ENCODE results near the gene MOB3A.

Gene MOB3A

DNA sequence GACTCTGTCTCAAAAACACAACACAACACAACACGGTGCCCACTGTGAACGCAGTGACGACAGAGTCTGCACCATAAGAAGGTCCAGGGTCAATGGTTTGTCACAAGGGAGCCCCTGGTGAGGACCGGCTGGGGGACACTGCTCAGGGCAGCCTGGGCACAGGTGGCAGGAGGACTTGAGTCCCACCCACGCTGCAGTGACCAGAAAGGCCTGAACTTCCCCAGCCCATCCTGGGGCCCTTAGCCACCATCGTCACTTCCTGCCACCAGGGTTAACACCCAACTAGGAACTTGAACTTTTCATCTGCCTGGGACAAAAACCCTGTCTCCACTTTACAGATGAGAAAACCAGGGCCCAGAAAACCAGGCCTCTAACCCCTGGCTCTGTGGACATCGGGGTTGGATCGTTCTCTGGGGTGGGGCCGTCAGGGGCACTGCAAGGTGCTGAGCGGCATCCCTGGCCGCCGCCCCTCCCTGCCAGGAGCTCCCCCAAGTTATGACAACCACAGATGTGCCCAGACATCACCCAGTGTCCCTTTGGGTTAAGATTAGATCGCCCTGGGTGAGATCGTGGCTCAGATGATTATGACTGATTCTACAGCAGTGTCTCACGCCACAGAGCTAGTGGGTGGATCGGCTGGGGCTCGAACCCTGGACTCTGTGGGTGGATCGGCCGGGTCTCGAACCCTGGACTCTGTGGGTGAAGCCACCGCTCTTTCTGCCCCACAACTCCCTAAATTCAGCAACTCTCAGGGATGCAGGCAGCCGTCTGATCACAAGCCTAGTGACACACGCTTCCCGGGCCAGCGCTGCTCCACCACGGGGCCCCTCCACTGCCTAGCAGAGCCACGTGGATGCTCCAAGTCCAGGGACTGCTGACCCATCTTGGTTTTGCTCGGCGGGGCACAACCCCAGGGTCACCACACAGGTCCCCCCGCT is 14.0 kb downstream of the MOB3A start:
- DNase-seq = peak; percentile 70 to 72

DNA sequence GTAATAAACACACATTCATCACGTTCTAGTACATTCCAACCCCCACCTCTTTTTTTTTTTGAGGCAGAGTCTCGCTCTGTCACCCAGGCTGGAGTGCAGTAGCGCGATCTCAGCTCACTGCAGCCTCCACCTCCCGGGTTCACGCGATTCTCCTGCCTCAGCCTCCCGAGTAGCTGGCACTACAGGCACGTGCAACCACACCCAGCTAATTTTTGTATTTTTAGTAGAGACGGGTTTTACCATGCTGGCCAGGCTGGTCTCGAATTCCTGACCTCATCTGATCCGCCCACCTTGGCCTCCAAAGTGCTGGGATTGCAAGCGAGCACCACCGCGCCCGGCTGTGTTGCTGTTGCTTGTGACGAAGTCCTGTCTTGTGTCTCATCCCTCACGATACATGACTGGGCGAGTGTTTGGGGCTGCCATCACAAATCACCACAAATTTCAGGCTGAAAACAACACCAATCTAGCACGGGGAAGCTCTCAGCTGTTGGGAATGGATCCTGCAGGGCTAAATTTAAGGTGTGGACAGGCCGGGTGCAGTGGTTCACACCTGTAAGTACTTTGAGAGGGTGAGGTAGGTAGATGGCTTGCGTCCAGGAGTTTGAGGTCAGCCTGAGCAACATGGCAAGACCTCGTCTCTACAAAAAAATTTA is 15.7 kb downstream of the MOB3A start:
- DNase-seq = no peak

DNA sequence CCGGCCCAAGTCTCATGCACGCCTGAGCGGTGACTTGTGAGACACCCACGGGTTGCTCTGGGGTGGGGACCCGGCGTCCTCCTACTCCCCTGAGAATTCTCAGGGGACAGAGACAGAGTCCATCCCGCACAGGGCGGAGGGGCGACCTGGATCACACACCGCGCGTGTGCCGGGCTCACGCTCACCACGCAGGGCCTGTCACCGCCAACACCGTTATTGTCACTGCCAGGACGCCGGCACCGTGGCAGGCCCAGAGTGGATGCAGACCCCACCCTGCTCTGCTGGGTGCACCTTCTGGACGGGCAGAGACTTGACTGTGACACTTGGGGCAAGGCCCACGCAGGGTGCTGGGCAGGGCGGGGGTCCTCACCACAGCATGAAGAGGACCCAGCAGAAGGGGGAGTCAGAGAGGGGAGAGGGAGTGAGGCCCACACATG is 16.2 kb downstream of the MOB3A start:
- no peak for DNase-seq

DNA sequence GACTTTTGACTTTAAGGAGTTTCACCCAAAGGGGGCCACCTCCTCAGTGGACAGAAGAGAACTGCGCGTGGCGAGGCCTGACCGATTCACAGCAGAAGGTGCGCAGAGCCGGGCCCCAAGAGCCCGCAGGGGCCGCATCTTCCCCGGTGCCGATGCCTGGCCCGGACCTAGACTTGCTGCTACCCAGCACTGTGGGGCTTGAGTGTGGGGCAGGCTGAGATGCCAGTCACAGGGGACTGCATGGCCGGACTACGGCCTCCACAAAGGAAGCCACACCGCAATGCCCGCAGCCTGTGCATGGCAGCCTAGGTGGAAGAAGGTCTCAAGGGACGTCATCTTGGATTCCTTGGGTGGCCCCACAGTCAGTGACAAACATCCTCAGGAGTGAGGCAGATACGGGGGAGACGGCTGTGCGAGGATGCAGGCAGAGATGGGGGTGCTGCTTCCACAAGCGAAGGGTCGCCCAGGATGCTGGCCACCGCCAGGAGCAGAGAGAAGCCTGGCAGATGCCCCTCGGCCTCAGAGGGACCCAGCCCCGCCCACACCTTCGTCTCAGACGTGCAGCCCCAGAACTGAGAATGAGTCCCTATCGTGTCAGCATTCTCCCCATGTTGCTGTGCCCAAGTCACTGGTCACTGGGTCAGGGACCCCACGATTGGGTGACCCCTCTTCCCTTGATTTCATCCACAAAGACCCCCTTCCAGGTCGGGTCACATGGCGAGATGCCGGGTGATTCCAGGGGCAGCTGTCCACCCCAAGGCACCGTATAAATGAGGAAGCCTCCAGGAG is 16.9 kb downstream of the MOB3A start:
- no peak for DNase-seq

DNA sequence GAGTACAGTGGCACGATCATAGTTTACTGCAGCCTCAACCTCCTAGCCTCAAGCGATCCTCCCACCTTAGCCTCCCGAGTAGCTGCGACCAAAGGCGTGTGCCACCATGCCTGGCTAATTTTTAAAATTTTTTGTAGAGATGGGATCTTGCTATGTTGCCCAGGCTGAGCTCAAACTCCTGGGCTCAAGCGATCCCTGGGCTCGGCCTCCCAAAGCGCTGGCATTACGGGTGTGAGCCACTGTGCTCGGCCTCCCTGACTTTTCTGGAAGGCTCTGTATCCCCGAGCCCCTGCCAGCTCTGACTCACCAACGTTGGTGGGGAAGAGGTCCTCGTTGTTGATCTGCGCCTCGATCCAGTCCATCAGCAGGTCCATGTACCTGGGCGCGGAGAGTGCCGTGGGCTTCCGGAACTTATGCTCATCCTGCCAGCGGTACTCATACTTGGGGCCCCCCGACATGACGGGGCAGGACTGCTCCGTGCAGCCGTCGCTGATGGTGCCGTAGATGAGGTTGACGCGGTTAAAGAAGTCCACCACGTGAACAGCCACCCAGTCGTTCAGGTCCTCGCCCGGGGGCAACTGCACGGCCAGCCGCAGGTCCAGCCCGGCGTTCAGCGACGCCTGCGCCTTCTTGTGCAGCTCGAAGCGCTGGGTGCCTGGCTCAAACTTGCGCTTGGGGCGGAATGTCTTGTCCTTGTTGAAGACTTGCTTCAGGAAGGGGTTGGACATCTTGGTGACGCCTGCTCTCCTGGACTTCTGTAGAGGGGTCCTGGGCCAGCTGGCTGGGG is 18.1 kb downstream of the MOB3A start:
- no peak for DNase-seq

DNA sequence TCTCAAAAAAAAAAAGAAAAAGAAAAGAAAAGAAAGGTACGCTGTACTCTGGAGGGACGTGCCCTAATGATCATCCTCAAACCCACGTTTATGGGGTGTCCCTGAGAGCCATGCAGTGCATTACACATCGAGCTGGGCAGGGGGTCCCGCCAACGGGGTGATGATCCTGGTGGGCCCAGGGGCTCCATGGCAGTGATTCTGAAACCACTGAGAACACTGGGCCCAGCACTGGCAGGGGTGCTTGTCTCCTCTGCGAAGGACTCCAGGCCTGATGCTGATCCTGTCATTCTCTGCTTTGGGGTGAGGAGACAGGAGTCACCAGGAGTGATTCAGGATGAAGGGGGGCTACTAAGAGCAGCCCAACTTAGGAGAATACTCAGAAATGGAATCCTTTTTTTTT is 18.7 kb downstream of the MOB3A start:
- no peak for DNase-seq

DNA sequence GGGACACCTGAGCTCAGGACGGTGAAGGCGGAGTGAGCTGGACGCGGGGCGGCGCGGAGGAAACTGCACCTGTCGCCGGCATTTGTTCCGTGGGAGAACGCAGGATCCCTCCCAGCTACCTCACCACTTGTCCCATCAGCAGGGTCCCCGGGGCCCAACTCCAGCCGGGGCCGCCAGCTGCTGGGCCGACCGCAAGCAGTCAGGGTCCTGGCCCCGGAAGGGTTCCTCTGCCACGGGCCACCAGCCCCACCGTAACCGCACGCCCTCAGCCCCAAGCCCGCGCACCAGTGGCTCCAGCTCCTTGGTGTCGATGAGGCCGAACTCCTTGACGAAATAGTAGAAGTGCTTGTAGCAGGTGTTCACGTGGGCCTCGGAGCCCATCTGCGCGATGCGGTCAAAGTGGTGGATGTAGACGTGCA is 19.6 kb downstream of the MOB3A start:
- no peak for DNase-seq

DNA sequence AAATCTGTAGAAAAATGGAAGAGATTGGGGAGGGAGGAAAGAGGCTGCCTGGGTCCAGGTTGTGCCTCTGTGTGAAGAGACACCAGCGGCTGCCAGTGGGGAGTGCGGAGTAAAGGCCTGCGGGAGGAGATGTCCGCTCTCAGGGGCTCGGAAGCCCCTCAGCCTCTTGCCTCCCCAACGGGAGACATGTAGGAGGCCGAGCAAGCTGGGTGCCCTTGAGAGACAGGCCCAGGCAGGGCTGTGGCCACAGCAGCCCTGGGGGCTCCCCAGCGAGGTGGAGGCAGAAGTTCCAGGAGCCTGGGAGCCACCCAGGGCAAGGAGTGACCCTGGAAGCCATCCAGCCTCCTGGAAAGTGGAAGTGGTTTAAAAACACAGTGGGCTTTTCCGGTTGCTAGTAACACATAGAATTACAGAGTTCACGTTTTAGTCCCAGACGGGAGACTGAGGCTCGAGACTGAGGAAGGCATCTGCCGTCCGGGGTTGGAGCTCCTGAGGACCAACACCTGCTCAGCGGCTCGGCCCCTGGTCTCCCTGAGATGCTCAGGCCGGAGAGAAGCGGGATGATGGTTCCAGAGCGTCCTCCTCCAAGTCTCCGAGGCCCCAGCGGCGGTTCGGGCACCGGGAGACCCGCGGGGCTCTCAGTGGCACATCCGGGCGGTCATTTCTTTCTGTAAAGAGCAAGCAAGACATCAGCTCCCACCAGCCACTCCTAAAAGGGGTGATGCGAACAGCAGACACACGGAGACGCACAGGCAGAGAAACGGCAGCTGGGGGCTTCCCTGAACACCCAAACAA is 23.2 kb downstream of the MOB3A start:
- no peak for DNase-seq

DNA sequence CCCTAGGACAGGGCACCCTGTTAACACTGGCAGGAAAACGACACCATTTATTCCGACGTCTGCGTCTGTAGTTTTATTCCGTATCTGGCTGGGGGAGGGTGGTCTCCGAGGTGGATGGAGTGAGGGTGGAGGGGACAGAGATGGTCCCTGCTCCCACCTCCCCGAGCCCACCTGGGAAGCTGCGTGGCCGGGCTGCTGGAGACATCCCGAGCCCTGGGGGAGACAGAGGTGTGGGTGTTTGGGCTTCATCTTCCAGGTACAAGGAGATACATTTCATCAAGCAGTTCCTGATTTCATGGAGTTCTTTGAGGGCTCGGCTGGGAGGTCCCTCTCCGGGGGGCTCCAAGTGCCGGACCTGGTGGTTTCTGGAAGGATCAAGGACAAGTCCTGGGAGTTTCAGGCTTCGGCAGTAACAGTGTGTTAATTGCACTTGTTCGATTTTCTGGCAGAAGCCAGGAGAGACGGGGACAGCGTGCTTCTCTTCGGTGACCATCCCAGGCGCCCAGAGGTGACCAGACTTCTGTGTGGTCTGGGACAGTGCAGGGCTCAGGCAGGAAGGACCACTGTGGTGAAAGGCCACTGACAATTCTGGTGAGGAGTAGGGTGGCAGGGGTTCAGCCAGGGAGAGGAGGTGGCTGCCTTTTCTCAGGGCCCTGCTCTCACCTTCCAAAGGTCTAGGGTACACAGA is 25.0 kb downstream of the MOB3A start:
- DNase-seq = no peak

DNA sequence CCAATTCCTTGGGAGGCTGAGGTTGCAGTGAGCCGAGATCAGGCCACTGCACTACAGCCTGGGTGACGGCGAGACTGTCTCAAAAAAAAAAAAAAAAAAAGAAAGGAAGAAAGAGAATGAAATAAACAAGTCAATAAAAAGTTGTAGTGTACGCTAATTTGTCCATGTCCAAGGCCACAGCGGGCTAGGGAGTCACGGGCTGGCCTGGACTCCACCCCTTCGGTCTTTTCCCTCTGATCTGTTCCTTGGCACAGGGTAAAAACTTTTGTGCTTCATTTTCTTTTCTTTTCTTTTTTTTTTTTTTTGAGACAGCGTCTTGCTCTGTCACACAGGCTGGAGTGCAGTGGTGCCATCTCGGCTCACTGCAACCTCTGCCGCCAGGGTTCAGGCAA is 25.7 kb downstream of the MOB3A start:
- DNase-seq = no peak

DNA sequence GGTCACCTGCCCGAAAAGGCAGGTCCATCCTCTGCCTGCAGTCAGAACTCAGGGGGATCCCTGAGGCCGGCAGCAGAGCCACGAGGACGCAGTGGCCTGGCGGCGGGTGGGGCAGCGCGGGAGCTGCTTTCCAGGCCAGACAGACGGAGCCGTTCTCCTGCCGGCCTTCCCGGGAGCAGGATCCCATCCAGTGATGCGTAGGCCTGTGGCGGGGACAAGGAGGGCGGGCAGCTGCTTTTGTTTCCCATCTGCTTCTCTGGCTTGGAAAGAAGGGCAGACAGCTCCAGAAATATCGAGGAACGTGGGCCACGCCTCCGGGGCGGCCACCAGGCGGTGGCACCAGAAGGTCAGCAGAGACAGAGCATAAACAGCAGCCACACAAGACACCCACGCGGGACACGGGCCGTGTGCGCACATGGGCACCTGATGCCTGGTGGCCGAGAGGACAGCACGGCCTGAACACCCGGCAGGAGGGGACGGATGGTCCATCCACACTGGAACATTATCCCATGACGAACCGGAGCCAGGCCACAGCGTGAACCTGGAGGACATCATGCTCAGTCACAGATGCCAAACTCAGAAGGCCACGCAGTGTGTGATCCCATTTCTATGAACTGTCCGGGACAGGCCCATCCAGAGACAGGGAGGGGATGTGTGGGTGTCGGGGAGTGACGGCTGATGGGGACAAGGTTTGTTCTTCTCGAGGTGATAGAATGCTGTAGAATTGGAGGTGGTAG is 31.2 kb downstream of the MOB3A start:
- no peak for DNase-seq

DNA sequence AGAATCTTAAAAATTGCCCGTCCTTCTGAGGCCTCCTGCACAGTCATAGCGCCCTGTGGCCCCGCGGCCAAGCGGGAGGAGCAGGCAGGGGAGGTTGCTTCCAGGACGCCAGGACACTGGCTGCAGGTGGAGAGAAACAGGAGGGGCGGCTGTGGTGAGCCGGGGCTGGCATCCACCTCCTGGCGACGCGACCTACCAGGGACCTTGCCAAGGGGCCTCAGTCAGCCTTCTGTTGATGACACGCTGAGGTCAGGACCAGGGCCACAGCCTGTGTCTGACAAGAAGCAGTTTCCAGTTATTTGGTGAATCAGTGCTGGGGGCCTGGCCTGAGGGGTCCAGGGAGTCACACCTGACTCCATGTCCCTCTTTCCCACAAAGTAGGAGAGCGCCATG is 31.7 kb downstream of the MOB3A start:
- DNase-seq = no peak

DNA sequence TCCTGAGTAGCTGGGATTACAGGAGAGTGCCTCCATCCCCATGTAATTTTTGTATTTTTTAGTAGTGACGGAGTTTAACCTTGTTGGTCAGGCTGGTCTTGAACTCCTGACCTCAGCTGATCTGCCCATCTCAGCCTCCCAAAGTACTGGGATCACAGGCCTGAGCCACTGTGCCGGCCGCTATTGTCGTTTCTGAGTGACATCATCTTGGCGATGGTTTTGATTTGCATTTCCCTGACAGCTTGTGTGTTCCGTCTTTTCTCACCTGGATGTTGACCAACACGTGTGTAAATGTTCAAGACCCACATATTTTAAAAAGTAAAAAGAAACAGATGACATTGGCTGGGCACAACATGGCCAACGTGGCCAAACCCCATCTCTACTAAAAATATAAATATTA is 32.3 kb downstream of the MOB3A start:
- DNase-seq = no peak

DNA sequence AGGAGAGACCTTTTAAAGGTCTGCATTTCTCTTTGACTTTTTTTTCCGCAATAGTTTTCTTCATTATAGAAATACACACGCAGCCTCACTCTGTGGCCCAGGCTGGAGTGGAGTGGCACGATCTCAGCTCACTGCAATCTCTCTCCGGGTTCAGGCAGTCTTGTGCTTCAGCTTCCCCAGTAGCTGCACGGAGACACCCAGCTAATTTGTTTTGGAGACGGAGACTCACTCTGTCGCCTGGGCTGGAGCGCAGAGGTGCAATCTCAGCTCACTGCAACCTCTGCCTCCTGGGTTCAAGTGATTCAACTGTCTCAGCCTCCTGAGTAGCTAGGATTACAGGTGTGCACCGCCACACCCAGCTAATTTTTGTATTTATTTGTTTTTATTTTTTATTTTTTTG is 33.4 kb downstream of the MOB3A start:
- no peak for DNase-seq

DNA sequence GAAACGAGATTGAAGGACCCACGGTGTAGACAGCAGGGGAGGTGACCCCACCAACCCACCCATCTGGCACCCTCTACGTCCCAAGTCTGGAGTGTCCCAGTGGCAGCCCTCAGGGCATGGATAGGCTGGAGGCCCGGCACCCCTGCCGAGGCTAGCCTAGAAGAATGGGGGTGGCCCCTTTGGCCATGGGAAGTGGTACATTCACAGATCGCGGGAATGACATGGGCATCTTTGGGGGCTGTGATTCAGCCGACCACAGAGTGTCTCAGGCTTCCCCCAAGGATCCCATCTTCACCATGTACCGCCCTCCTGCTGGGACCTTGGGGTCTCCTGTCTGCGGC is 33.8 kb downstream of the MOB3A start:
- DNase-seq = no peak

DNA sequence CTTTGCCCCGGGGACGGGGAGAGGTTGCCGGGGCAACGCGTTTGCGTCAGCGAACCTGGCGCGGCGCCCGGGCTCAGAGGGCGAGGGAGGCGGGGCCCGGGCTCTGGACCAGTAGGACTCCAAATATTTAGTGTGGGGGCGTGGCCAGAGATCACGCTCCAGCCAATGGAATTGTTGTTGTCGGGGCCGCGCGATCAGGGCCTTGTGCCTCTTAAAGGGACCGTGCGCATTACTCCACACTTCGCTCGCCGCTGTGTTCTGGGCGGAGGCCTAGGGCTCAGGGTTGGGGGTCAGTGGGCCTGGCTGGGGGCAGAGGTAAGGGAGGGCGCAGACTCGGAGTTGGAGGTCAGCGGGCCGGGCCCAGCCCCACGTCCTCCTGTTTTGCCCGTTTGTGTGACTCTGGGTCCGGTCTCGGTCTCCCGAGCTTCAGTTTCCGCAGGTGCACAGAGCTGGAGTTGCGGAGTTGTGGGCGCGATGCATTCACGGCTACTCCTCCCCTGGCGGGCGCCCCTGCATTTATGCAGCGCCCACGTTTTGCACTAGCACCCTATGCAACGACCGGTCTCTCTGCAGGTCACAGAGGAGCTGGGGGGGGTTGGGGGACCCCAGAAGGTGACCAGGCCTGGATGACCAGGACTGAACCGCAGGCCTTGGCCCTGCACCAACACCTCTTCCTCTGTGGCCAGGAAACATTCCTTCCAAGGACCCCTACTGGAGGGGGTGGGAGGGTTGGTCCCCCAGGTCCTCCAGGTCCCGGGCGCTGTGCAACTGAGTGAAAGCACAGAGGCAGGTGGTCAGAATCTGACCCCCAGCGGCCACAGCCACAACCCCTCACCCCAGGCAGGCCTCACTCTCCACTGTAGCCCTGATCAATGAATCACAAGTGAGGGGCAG is 34.4 kb downstream of the MOB3A start:
- DNase-seq = peak; percentile 99

DNA sequence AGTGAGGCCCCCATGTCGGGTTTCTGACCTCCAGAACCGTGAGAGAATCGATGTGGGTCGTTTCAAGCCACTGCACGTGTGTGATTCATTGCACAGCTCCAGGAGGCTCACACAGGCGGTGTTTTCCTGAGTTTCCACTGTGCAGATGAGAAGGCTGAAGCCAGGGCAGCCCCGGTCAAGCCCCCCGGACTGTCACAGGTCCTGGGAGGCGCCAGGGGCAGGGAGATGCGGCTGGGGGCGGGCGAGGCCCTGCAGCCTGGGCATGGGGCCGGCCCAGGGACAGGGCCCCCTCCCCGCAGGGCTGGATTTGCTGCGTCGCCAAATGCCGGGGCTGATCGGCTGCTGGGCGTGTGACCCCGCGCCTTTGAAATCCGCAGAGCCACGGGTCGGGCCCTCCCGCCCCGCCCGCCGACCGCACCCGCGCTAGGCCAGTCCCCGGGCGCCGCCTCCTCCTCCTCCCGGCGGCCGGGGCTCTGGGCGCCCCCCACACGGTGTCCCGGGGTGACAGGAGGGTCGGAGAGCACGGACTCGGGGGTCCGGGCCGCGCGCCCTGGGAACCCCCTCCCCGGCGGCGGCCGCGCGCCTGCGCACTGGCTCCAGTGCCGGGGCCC is 35.1 kb downstream of the MOB3A start:
- no peak for DNase-seq

DNA sequence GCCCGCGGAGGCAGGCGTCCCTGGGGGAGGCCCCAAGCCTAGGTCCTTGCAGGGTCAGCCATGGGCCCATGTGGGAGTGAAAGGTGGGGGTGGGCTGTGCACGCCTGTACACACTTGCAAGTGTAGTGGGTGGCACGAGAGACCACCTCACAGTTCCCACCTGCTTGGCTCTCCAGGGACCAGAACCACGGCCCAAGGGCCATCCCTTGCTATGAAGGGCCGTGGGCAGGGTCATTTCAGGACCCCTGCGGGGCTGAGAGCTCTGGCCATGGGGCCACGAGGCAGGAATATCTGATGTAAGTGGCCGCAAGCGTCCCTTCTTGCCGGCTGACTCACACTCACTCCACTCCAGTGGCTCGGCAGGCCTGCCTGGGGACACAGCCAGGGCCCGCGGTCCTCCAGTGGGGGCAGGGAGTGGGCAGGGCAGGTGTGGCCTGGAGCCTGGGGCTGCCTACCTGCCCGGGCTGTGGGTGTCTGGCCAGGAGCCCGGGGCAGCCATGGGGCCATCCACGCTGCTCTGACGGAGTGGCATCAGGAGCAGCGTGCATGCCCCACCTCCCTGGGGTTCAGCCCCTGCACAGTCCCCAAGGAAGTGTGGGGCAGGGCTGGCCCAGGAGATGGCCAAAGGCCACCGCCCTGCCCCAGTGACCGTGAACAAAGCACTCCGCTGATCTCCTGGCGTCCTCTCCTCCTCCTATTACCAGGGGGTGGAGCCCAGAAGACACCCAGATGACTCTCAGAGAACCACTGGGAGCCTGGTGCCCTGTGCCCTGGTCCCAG is 36.5 kb downstream of the MOB3A start:
- DNase-seq = no peak
